ENCODE measurements around the gene PIAS1.

Gene PIAS1

GRCh38 chr15:68096099-68096498, 42.0 kb downstream of the PIAS1 start:
- DNase-seq (ENCODE audit: insufficient read length, low spot score), result no peak
- TF ChIP-seq CTCF (IDR thresholded peaks at IDR 0.05; ENCODE audit: insufficient read depth, missing control alignments), result no peak
- FAIRE-seq, result no peak

GRCh38 chr15:68097029-68097428, 42.9 kb downstream of the PIAS1 start:
- TF ChIP-seq CTCF (IDR thresholded peaks at IDR 0.05; ENCODE audit: insufficient read depth, missing control alignments), result no peak
- FAIRE-seq (peak; percentile 77), DNase-seq (ENCODE audit: insufficient read length, low spot score) (no peak)

- no peak for DNase-seq (ENCODE audit: insufficient read length, low spot score)
- no peak for FAIRE-seq
- TF ChIP-seq CTCF (IDR thresholded peaks at IDR 0.05; ENCODE audit: insufficient read depth, missing control alignments), result no peak
These were observed 44.4 kb downstream of the PIAS1 start for GRCh38 chr15:68098465-68098864.

GRCh38 chr15:68100194-68100593, 46.1 kb downstream of the PIAS1 start:
- TF ChIP-seq CTCF (IDR thresholded peaks at IDR 0.05; ENCODE audit: insufficient read depth, missing control alignments), result no peak
- DNase-seq (ENCODE audit: insufficient read length, low spot score) (no peak), FAIRE-seq (no peak)

- no peak for TF ChIP-seq CTCF (IDR thresholded peaks at IDR 0.05; ENCODE audit: insufficient read depth, missing control alignments)
- DNase-seq (ENCODE audit: insufficient read length, low spot score) (no peak), FAIRE-seq (no peak)
These were observed 49.5 kb downstream of the PIAS1 start for GRCh38 chr15:68103603-68104002.

GRCh38 chr15:68106656-68107055, 52.5 kb downstream of the PIAS1 start:
- FAIRE-seq, result no peak
- DNase-seq (ENCODE audit: insufficient read length, low spot score), result no peak
- no peak for TF ChIP-seq CTCF (IDR thresholded peaks at IDR 0.05; ENCODE audit: insufficient read depth, missing control alignments)

- DNase-seq (ENCODE audit: insufficient read length, low spot score) (no peak), FAIRE-seq (no peak)
- TF ChIP-seq CTCF (IDR thresholded peaks at IDR 0.05; ENCODE audit: insufficient read depth, missing control alignments), result no peak
These were observed 53.0 kb downstream of the PIAS1 start for GRCh38 chr15:68107142-68107541.

All from D721Med (cell line).